ENCODE data around the gene RXYLT1. TPM values are rescaled to one million over a fixed set of nuclear protein-coding genes. Genes with fewer than 3 reads are reported as not detected.
A peak's percentile ranks its signal among the peaks of the same experiment; 100 is the strongest.

The RXYLT1 gene
- total and polyA plus RNA-seq, 2 donors (not counting 1 experiment from before 2014, with no cell fraction given) = 13.2 to 19.6 TPM

- Histone ChIP-seq H3K79me2 (ENCODE audit: control insufficient read depth, insufficient read depth, low read length) (peaks cover 41% of the 10 kb centered on the region), H3K4me3 (replicated peaks in 1 of 4; ENCODE audit: control extremely low read depth in 1 of 4, insufficient read depth in 1 of 4, low read depth in 3 of 4, low read length in 4 of 4) (peak overlapping the region; percentile 41 to 98 (median 76)), H4K20me1 (ENCODE audit: control insufficient read depth, extremely low read depth, insufficient read depth, low read length) (no peaks in the 10 kb centered on the region), H3K9ac (ENCODE audit: insufficient read depth, low read length) (peak overlapping the region; percentile 98), H2AFZ (ENCODE audit: low read length) (peak overlapping the region; percentile 77), H3K36me3 (ENCODE audit: control insufficient read depth, insufficient read depth, low read length) (peaks cover 2% of the 10 kb centered on the region), H3K4me1 (ENCODE audit: control insufficient read depth, extremely low read depth, insufficient read depth, low read length) (peaks cover 5% of the 10 kb centered on the region), H3K27me3 (ENCODE audit: control insufficient read depth, insufficient read depth, low read length) (no peaks in the 10 kb centered on the region), H3K4me2 (ENCODE audit: extremely low read depth, insufficient read depth, low read length) (peak overlapping the region; percentile 59), H3K9me3 (ENCODE audit: control insufficient read depth, insufficient read depth, low read depth, low read length) (no peaks in the 10 kb centered on the region), H3K27ac (ENCODE audit: insufficient read depth, low read length) (peak overlapping the region; percentile 95)
- TF ChIP-seq CTCF (conservative IDR thresholded peaks at IDR 0.05 in 1 of 2, IDR thresholded peaks at IDR 0.05 in 1 of 2; ENCODE audit: low read depth in 1 of 2, low read length in 2 of 2) = no peak
- no peak for TF ChIP-seq EZH2 (IDR thresholded peaks at IDR 0.05; ENCODE audit: low read length, missing control alignments)
- no peak for DNase-seq (ENCODE audit: low read depth in 2 of 2)
Measured at GRCh38 chr12:63843254-63843720, 63.6 kb downstream of the RXYLT1 start.

- Histone ChIP-seq H4K20me1 (ENCODE audit: control insufficient read depth, extremely low read depth, insufficient read depth, low read length) (no peaks in the 10 kb centered on the region), H3K4me3 (replicated peaks in 1 of 4; ENCODE audit: control extremely low read depth in 1 of 4, insufficient read depth in 1 of 4, low read depth in 3 of 4, low read length in 4 of 4) (peak overlapping the region; percentile 53 to 98 (median 88)), H3K9ac (ENCODE audit: insufficient read depth, low read length) (peak overlapping the region; percentile 98), H3K36me3 (ENCODE audit: control insufficient read depth, insufficient read depth, low read length) (peaks cover 2% of the 10 kb centered on the region), H3K79me2 (ENCODE audit: control insufficient read depth, insufficient read depth, low read length) (peaks cover 47% of the 10 kb centered on the region), H3K4me1 (ENCODE audit: control insufficient read depth, extremely low read depth, insufficient read depth, low read length) (peaks cover 5% of the 10 kb centered on the region), H3K9me3 (ENCODE audit: control insufficient read depth, insufficient read depth, low read depth, low read length) (no peaks in the 10 kb centered on the region), H2AFZ (ENCODE audit: low read length) (peak overlapping the region; percentile 66), H3K27me3 (ENCODE audit: control insufficient read depth, insufficient read depth, low read length) (no peaks in the 10 kb centered on the region), H3K27ac (ENCODE audit: insufficient read depth, low read length) (peak overlapping the region; percentile 95), H3K4me2 (ENCODE audit: extremely low read depth, insufficient read depth, low read length) (peak overlapping the region; percentile 59)
- peak; percentile 67 to 89 for TF ChIP-seq CTCF (conservative IDR thresholded peaks at IDR 0.05 in 1 of 2, IDR thresholded peaks at IDR 0.05 in 1 of 2; ENCODE audit: low read depth in 1 of 2, low read length in 2 of 2)
- TF ChIP-seq EZH2 (IDR thresholded peaks at IDR 0.05; ENCODE audit: low read length, missing control alignments) = no peak
- DNase-seq (ENCODE audit: low read depth in 2 of 2) = peak; percentile 95 to 96
Measured at GRCh38 chr12:63843721-63844390, 64.1 kb downstream of the RXYLT1 start.

GRCh38 chr12:63844391-63845341, 65.0 kb downstream of the RXYLT1 start, which contains the start of gene SRGAP1:
Gene SRGAP1 (plus strand): TSS chr12:63844700. CDS start chr12:63844817, 117 bp downstream.
- peaks cover 55% of the 10 kb centered on the region for H3K79me2 ChIP-seq (ENCODE audit: control insufficient read depth, insufficient read depth, low read length)
- H3K4me1 ChIP-seq (ENCODE audit: control insufficient read depth, extremely low read depth, insufficient read depth, low read length) = peaks cover 5% of the 10 kb centered on the region
- peak within 1 kb of the TSS; percentile 66 for H2AFZ ChIP-seq (ENCODE audit: low read length)
- TF ChIP-seq CTCF (conservative IDR thresholded peaks at IDR 0.05 in 1 of 2, IDR thresholded peaks at IDR 0.05 in 1 of 2; ENCODE audit: low read depth in 1 of 2, low read length in 2 of 2) (peak; percentile 19 to 44), EZH2 (IDR thresholded peaks at IDR 0.05; ENCODE audit: low read length, missing control alignments) (no peak)
- peak; percentile 72 to 86 for DNase-seq (ENCODE audit: low read depth in 2 of 2)
- H3K27ac ChIP-seq (ENCODE audit: insufficient read depth, low read length) = peak within 1 kb of the TSS; percentile 95
- no peaks in the 10 kb centered on the region for H3K27me3 ChIP-seq (ENCODE audit: control insufficient read depth, insufficient read depth, low read length)
- H3K4me2 ChIP-seq (ENCODE audit: extremely low read depth, insufficient read depth, low read length) = peak within 1 kb of the TSS; percentile 90
- peak within 1 kb of the TSS; percentile 84 to 98 (median 93) for H3K4me3 ChIP-seq (replicated peaks in 1 of 4; ENCODE audit: control extremely low read depth in 1 of 4, insufficient read depth in 1 of 4, low read depth in 3 of 4, low read length in 4 of 4)
- no peaks in the 10 kb centered on the region for H3K9me3 ChIP-seq (ENCODE audit: control insufficient read depth, insufficient read depth, low read depth, low read length)
- H3K9ac ChIP-seq (ENCODE audit: insufficient read depth, low read length) = peak within 1 kb of the TSS; percentile 98
- peaks cover 2% of the 10 kb centered on the region for H3K36me3 ChIP-seq (ENCODE audit: control insufficient read depth, insufficient read depth, low read length)
- no peaks in the 10 kb centered on the region for H4K20me1 ChIP-seq (ENCODE audit: control insufficient read depth, extremely low read depth, insufficient read depth, low read length)

All from fibroblast of lung (primary cell).